ENCODE measurements around the gene ATRNL1.

The ATRNL1 gene

DNA sequence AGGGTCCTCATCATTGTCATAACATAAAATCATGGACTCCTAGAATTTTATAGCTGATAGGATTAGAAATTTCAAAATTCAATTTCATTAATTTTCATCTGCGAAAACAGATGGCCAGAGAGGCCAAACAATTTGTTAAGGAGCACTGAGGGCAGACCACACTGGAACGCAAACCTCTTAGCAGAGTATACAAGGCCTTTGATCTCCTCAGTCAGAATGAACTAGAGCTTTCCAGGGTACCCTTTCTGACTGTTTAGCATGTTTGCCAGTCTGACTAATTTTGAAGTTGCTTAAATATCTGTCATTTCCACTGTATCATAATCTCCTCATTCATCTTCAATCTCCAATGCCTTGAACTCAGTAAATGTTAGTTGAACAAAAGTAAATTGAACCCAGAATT is 41.9 kb upstream of the ATRNL1 start:
- Histone ChIP-seq H3K9me3 (ENCODE audit: control insufficient read depth, low read length) (peaks cover 3% of the 10 kb centered on the region), H3K27ac (ENCODE audit: insufficient read depth, low read depth, low read length, poor library complexity, severe bottlenecking) (no peak overlapping the region)
- WGBS, 2 experiments = 93 to 99% methylated on average over 2 of the region's 2 CpGs

DNA sequence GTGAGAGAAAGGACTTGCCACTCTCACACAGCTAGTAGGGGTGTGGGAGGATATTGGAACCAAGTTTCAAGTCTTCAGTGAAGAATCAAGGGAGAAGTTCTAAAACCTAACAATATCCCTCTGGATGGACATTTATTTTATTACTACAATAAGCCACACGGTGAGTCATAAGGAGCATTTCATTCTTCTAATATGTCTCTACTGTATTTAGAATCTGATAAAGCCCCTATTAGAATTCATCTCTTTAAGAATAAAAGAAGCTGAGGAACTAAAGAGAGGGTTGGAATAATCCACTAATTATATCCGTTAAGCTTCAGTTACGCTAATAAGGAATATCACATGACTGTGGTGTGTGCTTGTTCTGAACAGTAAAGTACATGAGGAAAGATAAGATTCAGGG is 40.9 kb upstream of the ATRNL1 start:
- no peak overlapping the region for H3K27ac ChIP-seq (ENCODE audit: insufficient read depth, low read depth, low read length, poor library complexity, severe bottlenecking)
- WGBS, 2 experiments = 95 to 97% methylated on average over 2 to 3 of the region's 3 CpGs
- H3K27me3 ChIP-seq (ENCODE audit: control insufficient read depth, insufficient read depth, low read length, poor library complexity, severe bottlenecking) = no peaks in the 10 kb centered on the region
- H3K4me3 ChIP-seq (ENCODE audit: insufficient read depth, low read depth, low read length) = no peak overlapping the region
- H3K4me1 ChIP-seq (ENCODE audit: control insufficient read depth, insufficient read depth, low read length) = peaks cover 7% of the 10 kb centered on the region
- H3K36me3 ChIP-seq (ENCODE audit: control insufficient read depth, insufficient read depth, low read length) = no peaks in the 10 kb centered on the region
- peaks cover 3% of the 10 kb centered on the region for H3K9me3 ChIP-seq (ENCODE audit: control insufficient read depth, low read length)

More for the DNA sequence above, 41.9 kb upstream of the ATRNL1 start:
- Histone ChIP-seq H3K4me1 (ENCODE audit: control insufficient read depth, insufficient read depth, low read length) (peaks cover 7% of the 10 kb centered on the region), H3K36me3 (ENCODE audit: control insufficient read depth, insufficient read depth, low read length) (no peaks in the 10 kb centered on the region), H3K27me3 (ENCODE audit: control insufficient read depth, insufficient read depth, low read length, poor library complexity, severe bottlenecking) (no peaks in the 10 kb centered on the region), H3K4me3 (ENCODE audit: insufficient read depth, low read depth, low read length) (no peak overlapping the region)

DNA sequence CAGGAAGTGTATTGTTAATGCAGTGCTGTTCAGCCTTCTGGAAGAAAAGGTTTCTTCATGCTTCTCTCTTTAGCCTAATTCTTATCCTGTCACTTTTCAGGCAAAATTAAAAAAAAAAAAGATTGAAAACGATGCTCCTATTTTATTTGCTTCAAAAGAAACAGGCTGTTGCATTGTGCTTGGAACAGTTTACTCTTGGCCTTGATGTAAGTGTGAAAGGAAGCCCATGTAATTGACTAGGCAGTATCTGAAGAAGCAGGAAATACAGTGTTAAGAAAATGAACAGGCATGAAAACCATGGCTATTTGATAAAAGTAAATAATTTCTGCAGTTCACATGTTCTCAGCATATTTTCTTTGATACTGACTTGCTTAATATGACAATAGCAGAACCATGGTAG is 40.4 kb upstream of the ATRNL1 start:
- Histone ChIP-seq H3K27ac (ENCODE audit: insufficient read depth, low read depth, low read length, poor library complexity, severe bottlenecking) (no peak overlapping the region), H3K9me3 (ENCODE audit: control insufficient read depth, low read length) (peaks cover 3% of the 10 kb centered on the region), H3K27me3 (ENCODE audit: control insufficient read depth, insufficient read depth, low read length, poor library complexity, severe bottlenecking) (no peaks in the 10 kb centered on the region), H3K4me1 (ENCODE audit: control insufficient read depth, insufficient read depth, low read length) (peaks cover 7% of the 10 kb centered on the region), H3K36me3 (ENCODE audit: control insufficient read depth, insufficient read depth, low read length) (no peaks in the 10 kb centered on the region), H3K4me3 (ENCODE audit: insufficient read depth, low read depth, low read length) (no peak overlapping the region)
- 80 to 84% methylated on average over 1 of the region's 1 CpG for WGBS, 2 experiments

DNA sequence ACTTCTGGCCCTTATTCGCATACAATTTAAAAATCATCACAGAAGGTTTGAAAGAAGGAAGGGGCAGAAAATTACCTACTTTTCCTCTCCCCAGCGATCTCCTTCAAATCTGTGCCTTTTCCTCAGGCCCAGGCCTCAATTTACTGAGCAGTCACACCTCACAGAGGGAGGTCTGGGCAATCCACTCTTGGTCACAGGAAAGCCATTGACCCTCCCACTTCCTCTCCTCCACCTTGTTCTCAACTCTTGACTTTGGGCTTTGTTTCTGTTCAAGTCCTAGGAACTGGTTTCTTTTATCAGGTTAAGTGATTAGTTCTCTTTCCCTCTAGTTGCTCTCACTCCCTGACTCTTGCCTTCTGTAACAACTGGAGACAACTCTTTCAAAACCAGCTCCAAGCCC is 37.0 kb upstream of the ATRNL1 start:
- Histone ChIP-seq H3K27ac (ENCODE audit: insufficient read depth, low read depth, low read length, poor library complexity, severe bottlenecking) (no peak overlapping the region), H3K4me3 (ENCODE audit: insufficient read depth, low read depth, low read length) (no peak overlapping the region), H3K4me1 (ENCODE audit: control insufficient read depth, insufficient read depth, low read length) (peaks cover 4% of the 10 kb centered on the region), H3K27me3 (ENCODE audit: control insufficient read depth, insufficient read depth, low read length, poor library complexity, severe bottlenecking) (no peaks in the 10 kb centered on the region), H3K36me3 (ENCODE audit: control insufficient read depth, insufficient read depth, low read length) (no peaks in the 10 kb centered on the region), H3K9me3 (ENCODE audit: control insufficient read depth, low read length) (peaks cover 3% of the 10 kb centered on the region)
- 78 to 80% methylated on average over 2 of the region's 2 CpGs for WGBS, 2 experiments

DNA sequence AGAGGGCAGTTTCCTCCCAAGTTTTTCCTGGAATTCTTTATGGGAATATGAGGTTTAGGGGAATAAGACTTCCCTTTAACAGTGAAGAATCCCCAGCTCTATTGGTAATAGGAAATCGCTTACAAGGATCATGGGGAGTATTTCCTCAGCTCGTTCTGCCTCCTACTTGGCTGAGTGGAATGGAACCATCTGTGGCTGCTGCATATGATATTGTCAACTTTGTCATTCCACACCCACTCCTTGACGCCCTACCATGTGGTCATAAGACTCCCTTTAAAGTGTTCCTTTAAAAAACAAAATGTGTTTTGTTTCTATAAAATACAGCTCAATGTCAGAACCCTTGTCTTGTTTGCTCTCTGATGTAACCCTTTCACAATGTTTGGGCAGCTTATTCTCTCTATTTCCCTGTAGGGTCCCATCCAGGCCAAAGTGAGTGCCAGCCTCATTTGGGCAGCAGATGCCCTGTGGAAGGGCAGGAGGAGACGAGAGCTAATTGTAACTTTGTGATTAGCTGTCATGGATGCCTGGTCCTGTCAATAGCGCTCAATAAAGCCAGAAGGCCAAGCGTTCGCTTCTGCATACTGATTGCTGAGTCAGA is 33.8 kb upstream of the ATRNL1 start:
- no peak overlapping the region for H3K27ac ChIP-seq (ENCODE audit: insufficient read depth, low read depth, low read length, poor library complexity, severe bottlenecking)
- no peaks in the 10 kb centered on the region for H3K4me1 ChIP-seq (ENCODE audit: control insufficient read depth, insufficient read depth, low read length)
- no peak overlapping the region for H3K4me3 ChIP-seq (ENCODE audit: insufficient read depth, low read depth, low read length)
- no peaks in the 10 kb centered on the region for H3K36me3 ChIP-seq (ENCODE audit: control insufficient read depth, insufficient read depth, low read length)
- H3K27me3 ChIP-seq (ENCODE audit: control insufficient read depth, insufficient read depth, low read length, poor library complexity, severe bottlenecking) = no peaks in the 10 kb centered on the region
- no peaks in the 10 kb centered on the region for H3K9me3 ChIP-seq (ENCODE audit: control insufficient read depth, low read length)
- WGBS, 2 experiments = 87 to 93% methylated on average over 7 of the region's 7 CpGs

DNA sequence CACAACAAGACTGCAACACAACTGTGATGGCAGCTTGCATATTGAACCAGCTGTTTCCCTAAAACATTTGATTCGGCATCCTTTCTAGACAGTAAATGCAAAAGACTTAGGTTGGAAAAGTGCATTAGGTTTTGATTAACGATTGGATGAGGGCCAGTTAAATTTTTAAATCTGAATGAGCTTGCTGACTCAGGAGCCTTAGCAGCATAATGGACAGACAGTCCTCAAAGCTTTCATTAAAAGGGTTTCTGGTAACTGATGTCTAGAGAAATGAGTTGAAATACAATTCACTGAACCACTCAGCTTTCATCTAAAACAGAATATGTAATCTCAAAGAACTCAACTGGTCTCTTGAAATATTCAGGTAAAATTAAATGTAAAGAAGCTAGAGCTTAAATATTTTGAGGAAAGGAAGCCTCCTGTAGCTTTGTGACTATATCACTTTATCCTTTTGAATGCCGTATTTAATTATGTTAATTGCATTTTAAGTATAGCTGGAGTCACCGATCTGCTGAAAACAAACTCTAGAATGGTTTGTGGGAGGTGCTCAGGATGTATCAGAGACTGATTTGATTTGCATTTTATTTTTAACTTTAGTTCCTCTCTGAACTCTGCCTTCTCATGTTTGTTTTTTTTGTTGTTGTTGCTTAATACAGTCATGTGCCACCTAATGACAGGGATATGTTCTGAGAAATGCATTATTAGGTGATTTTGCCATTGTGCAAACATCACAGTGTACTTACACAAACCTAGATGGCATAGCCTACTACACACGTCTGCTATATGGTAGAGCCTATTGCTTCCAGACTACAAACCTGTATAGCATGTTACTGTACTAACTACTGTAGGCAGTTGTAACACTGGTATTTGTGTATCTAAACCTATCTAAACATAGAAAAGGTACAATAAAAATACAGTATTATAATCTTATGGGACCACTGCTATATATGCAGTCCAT is 29.2 kb upstream of the ATRNL1 start:
- Histone ChIP-seq H3K36me3 (ENCODE audit: control insufficient read depth, insufficient read depth, low read length) (no peaks in the 10 kb centered on the region), H3K9me3 (ENCODE audit: control insufficient read depth, low read length) (no peaks in the 10 kb centered on the region), H3K27ac (ENCODE audit: insufficient read depth, low read depth, low read length, poor library complexity, severe bottlenecking) (no peak overlapping the region), H3K27me3 (ENCODE audit: control insufficient read depth, insufficient read depth, low read length, poor library complexity, severe bottlenecking) (no peaks in the 10 kb centered on the region), H3K4me3 (ENCODE audit: insufficient read depth, low read depth, low read length) (no peak overlapping the region), H3K4me1 (ENCODE audit: control insufficient read depth, insufficient read depth, low read length) (no peaks in the 10 kb centered on the region)
- WGBS, 2 experiments = 80 to 81% methylated on average over 5 of the region's 5 CpGs

DNA sequence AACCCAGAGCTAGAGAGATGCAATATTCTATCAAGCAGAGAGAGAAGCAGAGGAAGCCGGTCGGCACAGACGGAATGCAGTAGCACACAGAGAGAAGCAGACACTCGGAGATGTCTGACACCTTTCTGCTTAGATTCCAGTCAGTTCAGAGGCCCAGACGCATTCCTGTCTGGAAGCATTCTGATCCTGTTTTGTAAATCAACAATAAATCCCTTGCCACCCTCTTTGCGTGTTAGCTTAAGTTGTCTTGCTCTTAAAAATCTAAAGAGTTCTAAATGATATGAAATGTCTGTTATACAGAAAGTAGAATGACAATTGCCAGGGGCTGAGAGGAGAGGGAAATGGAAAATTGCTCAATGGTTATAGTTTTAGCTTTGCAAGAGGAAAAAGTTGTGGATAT is 27.4 kb upstream of the ATRNL1 start:
- Histone ChIP-seq H3K27ac (ENCODE audit: insufficient read depth, low read depth, low read length, poor library complexity, severe bottlenecking) (no peak overlapping the region), H3K36me3 (ENCODE audit: control insufficient read depth, insufficient read depth, low read length) (no peaks in the 10 kb centered on the region), H3K4me3 (ENCODE audit: insufficient read depth, low read depth, low read length) (no peak overlapping the region), H3K4me1 (ENCODE audit: control insufficient read depth, insufficient read depth, low read length) (no peaks in the 10 kb centered on the region), H3K27me3 (ENCODE audit: control insufficient read depth, insufficient read depth, low read length, poor library complexity, severe bottlenecking) (no peaks in the 10 kb centered on the region), H3K9me3 (ENCODE audit: control insufficient read depth, low read length) (no peaks in the 10 kb centered on the region)
- WGBS, 2 experiments = 85 to 86% methylated on average over 6 of the region's 6 CpGs

DNA sequence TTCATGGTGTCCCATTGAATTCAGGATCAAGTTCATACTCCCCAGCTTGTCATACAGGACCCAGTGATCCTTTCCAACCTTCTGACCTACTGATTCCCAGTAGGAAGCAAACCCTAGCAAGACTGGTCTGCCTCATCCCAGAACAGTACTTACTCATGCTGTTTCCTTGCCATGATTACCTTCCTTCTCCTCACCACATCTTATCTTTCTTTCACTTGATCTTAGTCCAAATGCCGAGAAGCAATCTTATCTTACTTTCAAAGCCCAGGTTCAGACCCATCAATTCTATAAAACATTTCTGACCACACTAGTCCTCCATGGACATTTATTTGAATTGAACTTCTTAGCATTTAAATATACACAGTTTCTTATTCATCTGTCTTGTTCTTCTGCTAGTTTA is 26.6 kb upstream of the ATRNL1 start:
- Histone ChIP-seq H3K27me3 (ENCODE audit: control insufficient read depth, insufficient read depth, low read length, poor library complexity, severe bottlenecking) (no peaks in the 10 kb centered on the region), H3K9me3 (ENCODE audit: control insufficient read depth, low read length) (no peaks in the 10 kb centered on the region), H3K27ac (ENCODE audit: insufficient read depth, low read depth, low read length, poor library complexity, severe bottlenecking) (no peak overlapping the region), H3K4me1 (ENCODE audit: control insufficient read depth, insufficient read depth, low read length) (no peaks in the 10 kb centered on the region), H3K4me3 (ENCODE audit: insufficient read depth, low read depth, low read length) (no peak overlapping the region), H3K36me3 (ENCODE audit: control insufficient read depth, insufficient read depth, low read length) (no peaks in the 10 kb centered on the region)
- WGBS, 2 experiments = 92 to 93% methylated on average over 1 of the region's 1 CpG

DNA sequence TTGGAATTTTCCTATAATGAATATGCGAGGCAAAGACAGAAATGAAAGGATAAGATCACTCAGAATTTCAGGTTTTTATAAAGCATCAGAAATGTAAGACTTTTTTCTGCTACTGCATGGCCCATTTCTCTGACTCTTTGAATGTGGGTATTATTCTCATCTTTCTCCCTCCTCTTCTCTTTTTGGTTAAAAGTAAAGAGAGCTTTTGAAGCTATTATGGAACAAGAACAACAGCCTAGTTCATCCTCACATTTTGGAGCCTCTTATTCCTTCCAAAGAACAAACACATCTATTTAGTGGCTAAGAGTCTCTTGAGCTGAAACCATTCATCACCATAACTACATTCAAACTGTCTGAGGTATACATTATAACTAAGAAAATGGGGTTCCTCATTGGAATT is 19.4 kb upstream of the ATRNL1 start:
- 92 to 93% methylated on average over 1 of the region's 1 CpG for WGBS, 2 experiments
- Histone ChIP-seq H3K27me3 (ENCODE audit: control insufficient read depth, insufficient read depth, low read length, poor library complexity, severe bottlenecking) (no peaks in the 10 kb centered on the region), H3K9me3 (ENCODE audit: control insufficient read depth, low read length) (no peaks in the 10 kb centered on the region), H3K4me1 (ENCODE audit: control insufficient read depth, insufficient read depth, low read length) (no peaks in the 10 kb centered on the region), H3K4me3 (ENCODE audit: insufficient read depth, low read depth, low read length) (no peak overlapping the region), H3K36me3 (ENCODE audit: control insufficient read depth, insufficient read depth, low read length) (no peaks in the 10 kb centered on the region), H3K27ac (ENCODE audit: insufficient read depth, low read depth, low read length, poor library complexity, severe bottlenecking) (no peak overlapping the region)

DNA sequence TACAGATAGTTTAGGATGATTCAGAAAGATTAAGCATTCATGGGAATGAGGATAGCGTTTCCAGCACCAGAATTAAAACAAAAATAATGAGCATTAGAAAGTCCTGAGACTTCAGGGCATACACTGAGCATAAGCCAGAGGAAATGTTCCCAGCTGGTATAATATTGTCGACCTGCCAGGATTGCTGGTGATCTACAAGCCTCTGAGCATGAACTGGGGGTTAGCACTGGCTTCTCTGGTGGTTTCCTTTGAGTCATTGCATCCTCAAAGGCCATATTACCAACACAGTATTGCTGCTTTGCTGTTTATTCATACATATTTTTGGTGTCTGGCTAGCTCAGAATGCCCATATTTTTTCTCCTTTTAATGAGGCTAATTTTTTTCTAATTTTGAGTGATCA is 10.7 kb upstream of the ATRNL1 start:
- Histone ChIP-seq H3K36me3 (ENCODE audit: control insufficient read depth, insufficient read depth, low read length) (no peaks in the 10 kb centered on the region), H3K4me3 (ENCODE audit: insufficient read depth, low read depth, low read length) (no peak overlapping the region), H3K9me3 (ENCODE audit: control insufficient read depth, low read length) (no peaks in the 10 kb centered on the region), H3K27ac (ENCODE audit: insufficient read depth, low read depth, low read length, poor library complexity, severe bottlenecking) (no peak overlapping the region), H3K27me3 (ENCODE audit: control insufficient read depth, insufficient read depth, low read length, poor library complexity, severe bottlenecking) (no peaks in the 10 kb centered on the region), H3K4me1 (ENCODE audit: control insufficient read depth, insufficient read depth, low read length) (no peaks in the 10 kb centered on the region)
- 88 to 94% methylated on average over 2 of the region's 2 CpGs for WGBS, 2 experiments
